Right hindlimb (tissue), 1 donor: ENCODE data around the gene DDX52.

ENCODE experiments used
- DNase-seq: peaks from one replicate; pipeline ENCODE4 v3.0.0-alpha.2; 2018

The DDX52 gene

DNA sequence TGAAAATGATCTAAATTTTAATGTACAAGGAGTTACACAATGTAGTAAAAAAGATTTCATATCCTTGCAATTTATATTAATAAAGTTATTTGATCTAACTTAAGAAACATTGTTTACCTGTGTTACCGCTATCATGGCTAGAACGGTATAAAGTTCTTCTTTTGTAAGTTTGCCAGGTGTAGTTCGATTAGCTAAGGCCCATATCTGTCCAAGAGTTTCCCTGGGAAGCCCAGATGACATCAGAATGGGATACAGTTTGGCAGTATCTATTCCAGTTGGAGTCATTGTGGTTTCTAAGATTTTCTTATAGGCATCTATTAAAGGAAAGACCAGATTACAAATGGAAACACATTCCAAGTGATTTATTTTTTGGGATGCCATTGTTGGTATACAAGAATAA lies 71.6 kb downstream of the DDX52 start:
- no peak for DNase-seq

DNA sequence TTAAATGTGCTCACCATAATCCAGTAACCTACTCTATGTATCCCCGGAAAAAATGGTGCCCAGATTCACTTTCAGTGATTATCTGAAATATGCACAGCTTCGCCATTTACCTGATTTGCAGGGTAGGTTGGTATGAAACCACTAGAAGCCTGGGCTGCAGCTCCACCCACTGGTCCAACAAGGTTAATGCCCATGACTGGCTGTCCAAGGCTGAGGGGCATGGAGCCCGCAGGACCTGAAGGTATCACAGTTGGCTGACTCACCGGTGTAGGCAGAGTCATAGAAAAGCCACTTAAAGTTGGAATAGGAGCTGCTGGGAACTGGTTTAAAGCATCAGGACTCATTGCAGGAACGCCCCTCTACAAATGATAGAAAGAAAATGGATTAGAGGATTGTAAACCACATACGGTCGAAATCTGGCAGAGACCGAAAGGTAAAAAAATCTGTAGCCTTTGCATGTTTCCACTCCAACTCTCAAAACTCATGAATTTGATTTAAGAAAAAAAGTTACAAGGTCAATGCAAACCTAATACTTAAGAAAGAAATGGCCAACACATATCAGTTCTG lies 72.6 kb downstream of the DDX52 start:
- no peak for DNase-seq

DNA sequence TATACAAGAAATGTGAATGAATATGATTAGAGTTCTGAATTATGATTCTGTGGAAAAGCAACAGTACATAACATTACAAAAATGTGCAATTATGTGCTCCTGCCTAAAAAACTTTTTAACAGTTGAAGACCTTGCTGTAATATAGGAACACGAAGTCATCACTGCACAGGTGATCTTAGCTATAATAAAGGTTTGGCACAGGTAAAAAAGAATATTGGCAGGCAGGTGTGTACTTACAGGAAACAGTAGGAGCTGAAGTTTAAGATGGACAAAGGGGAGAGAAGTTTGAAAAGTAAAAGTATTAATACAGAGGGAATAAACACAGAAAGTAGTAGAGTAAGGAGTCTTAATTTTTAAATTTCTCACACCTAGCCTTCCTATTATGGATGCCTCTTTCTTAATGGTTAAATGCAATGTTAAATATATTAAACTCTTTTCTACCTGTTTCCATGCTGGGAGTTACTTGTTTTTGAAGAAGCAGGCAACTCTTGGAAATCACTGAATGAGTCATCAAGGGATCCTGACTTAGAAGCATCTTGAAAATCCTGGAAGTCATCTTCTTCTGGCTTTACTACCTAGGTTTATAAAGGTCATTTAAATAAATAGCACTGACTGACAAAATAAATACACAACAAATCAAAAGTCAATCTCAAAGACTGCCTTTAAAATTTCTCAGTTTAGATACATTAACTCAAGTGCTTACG lies 74.7 kb downstream of the DDX52 start:
- no peak for DNase-seq

DNA sequence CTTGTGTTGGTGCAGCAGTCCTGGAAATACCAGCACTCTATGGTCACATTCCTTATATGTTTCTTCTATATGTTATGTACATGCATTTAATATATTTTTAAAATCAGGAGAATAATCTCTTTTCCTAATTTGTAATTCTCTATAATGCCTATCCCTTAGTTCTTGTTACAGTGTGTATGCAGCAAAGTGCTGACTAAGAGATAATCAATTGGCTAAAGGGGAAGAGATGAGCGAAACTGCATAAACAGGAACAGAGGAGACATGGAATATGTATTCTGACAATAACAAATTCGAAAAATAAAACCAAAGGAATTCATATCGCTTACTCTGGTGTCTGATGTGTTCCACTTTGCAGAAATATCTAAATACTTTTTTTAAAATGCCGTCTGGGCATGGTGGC lies 75.7 kb downstream of the DDX52 start:
- DNase-seq = no peak

DNA sequence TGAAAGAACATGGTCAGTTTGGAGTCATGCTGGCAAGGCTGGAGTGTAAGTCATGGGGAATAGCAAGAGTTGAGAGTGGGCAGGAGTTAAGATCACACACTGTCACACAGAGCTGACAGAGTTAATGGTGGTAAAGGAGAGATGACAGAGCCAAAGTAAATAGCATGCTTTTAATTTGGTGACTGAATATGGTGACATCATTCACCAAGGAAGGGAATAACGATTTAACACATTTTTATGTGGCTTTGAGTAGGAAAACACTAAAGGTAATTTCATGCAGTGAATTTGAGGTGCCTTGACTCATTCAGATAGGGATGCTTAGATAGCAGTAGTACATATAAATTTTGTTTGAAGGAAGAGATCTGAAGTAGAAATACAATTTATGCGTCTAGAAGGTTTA lies 76.1 kb downstream of the DDX52 start:
- DNase-seq = no peak

DNA sequence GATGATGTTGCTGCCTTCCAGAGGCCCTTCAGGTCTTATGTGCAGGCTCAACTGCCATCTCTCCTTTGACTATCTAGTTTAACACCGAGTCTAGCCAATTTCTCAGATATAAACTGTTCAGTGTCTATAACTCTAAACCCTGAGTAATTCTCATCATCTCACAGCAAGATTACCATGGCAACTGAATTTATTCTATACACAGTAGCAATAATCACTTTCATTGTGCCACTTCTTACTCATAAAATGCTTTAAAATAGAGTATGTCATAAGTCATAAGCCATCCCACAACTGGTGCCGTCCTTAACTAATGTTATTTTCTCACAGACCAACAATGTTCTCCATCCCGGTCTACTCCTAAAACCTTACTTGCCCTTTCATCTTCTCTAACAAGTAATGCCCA lies 79.0 kb downstream of the DDX52 start:
- DNase-seq = no peak

DNA sequence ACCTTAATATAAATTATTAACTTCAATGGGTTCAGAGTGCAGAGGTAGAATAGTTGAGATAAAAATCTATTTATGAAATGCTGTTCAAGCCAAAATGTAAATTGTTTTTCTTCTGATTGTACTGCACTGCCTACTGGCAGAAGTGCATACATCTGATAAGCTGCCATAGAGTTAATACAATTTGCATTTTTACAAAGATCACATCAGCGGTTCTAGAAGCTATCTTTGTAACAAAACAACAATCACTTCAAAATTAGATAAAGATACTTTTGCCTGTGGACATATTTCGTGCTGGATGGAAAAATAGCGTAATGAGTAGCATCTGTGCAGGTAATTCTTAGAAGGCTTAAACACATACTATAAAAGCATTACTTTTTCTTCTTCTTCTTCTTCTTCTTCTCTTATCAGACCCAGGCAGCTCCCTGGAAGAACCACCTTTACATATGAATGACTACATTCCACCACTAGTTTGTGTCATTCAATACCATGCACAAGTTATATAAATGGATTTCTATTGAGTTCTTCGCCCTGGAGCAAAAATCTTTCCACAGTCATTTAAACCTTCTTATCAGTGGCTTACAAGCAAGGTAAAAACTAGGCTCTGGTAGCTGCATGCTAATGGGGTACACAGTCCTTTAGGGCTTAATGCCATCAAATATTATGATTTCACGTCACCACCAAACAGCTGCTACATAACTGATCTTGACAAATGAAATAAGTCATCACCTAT lies 81.1 kb downstream of the DDX52 start:
- no peak for DNase-seq
